Activated T-helper 9 cell treated with anti-CD3 and anti-CD28 coated beads, Interleukin-2, amount 50 U/mL, for 16 hours (primary cell): ENCODE data around the gene ENGASE.

ENCODE experiments used
- DNase-seq: peaks from one replicate; pipeline ENCODE4 v3.0.0-alpha.2; 2020; ENCODE audit warnings: low read depth

Gene ENGASE

GRCh38 chr17:79093270-79093669, 18.6 kb downstream of the ENGASE start:
- DNase-seq, result no peak

- no peak for DNase-seq
These were observed 19.6 kb downstream of the ENGASE start for GRCh38 chr17:79094261-79094660.

- DNase-seq, result no peak
These were observed 20.9 kb downstream of the ENGASE start for GRCh38 chr17:79095345-79096055.

- no peak for DNase-seq
These were observed 21.9 kb downstream of the ENGASE start for GRCh38 chr17:79096477-79096876.

- no peak for DNase-seq
These were observed 22.8 kb downstream of the ENGASE start for GRCh38 chr17:79097226-79098055.

- DNase-seq, result no peak
These were observed 23.8 kb downstream of the ENGASE start for GRCh38 chr17:79098282-79098867.

GRCh38 chr17:79100405-79100804, 25.8 kb downstream of the ENGASE start:
- no peak for DNase-seq

- DNase-seq, result no peak
These were observed 26.6 kb downstream of the ENGASE start for GRCh38 chr17:79101111-79101673.

- no peak for DNase-seq
These were observed 27.6 kb downstream of the ENGASE start for GRCh38 chr17:79102214-79102613.

- no peak for DNase-seq
These were observed 30.4 kb downstream of the ENGASE start for GRCh38 chr17:79104898-79105600.

- DNase-seq, result no peak
These were observed 31.3 kb downstream of the ENGASE start for GRCh38 chr17:79105937-79106336.

- no peak for DNase-seq
These were observed 32.3 kb downstream of the ENGASE start for GRCh38 chr17:79106958-79107357.

GRCh38 chr17:79107499-79108231, 33.0 kb downstream of the ENGASE start:
- no peak for DNase-seq

GRCh38 chr17:79108232-79108850, 33.7 kb downstream of the ENGASE start:
- no peak for DNase-seq

GRCh38 chr17:79108870-79109269, 34.2 kb downstream of the ENGASE start:
- no peak for DNase-seq

GRCh38 chr17:79109584-79109983, 35.0 kb downstream of the ENGASE start:
- no peak for DNase-seq

GRCh38 chr17:79111097-79111496, 36.5 kb downstream of the ENGASE start:
- no peak for DNase-seq

- DNase-seq, result no peak
These were observed 37.8 kb downstream of the ENGASE start for GRCh38 chr17:79112471-79112870.

GRCh38 chr17:79113699-79114457, 39.3 kb downstream of the ENGASE start:
- no peak for DNase-seq
